HS-5 (cell line): ENCODE measurements around the gene PRR35.

Source experiments
- DNase-seq: peaks from one replicate; pipeline ENCODE4 v3.0.0-alpha.2; 2012; ENCODE audit warnings: low read depth

The PRR35 gene

GRCh38 chr16:560204-560700, at the start of gene PRR35:
PRR35 (plus strand) TSS chr16:560394; CDS start chr16:563295, 2,901 bp downstream.
- DNase-seq, result no peak

DNA sequence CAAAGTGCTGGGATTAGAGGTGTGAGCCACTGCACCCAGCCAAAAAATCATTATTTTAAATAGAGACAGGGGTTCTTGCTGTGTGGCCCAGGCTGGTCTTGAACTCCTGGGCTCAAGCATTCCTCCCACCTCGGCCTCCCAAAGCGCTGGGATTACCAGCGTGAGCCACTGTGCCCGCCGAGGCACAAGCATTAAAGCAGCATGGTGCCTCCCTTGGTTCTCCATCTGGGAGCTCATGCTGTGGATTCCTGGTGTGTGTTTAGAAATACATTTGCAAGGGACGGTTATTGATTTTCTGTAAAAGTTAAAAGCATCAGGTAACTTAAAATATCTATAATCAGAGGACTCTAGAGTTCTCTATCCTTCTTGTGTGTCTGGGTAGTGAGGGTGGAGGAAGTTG, 47.4 kb upstream of the PRR35 start:
- no peak for DNase-seq

DNA sequence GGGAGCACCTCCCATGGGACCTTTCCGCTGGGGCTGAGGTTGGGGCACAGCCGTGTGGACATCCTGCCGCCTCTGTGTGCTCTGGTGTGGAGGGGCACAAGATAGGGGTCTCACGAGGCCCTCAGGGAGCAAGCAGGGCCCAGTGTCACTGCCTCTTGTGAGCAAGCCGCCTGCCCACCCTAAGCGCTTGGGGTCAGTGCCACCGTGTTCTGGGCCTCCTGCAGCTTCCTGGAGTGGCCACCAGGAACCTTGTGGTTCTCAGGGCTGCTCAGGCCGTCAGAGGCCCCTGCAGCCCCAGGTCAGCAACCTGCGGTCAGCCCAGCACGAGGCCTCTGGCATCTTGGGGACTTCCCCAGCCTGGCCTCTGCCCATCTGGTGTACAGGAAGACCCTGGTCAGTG, 46.2 kb upstream of the PRR35 start:
- no peak for DNase-seq

DNA sequence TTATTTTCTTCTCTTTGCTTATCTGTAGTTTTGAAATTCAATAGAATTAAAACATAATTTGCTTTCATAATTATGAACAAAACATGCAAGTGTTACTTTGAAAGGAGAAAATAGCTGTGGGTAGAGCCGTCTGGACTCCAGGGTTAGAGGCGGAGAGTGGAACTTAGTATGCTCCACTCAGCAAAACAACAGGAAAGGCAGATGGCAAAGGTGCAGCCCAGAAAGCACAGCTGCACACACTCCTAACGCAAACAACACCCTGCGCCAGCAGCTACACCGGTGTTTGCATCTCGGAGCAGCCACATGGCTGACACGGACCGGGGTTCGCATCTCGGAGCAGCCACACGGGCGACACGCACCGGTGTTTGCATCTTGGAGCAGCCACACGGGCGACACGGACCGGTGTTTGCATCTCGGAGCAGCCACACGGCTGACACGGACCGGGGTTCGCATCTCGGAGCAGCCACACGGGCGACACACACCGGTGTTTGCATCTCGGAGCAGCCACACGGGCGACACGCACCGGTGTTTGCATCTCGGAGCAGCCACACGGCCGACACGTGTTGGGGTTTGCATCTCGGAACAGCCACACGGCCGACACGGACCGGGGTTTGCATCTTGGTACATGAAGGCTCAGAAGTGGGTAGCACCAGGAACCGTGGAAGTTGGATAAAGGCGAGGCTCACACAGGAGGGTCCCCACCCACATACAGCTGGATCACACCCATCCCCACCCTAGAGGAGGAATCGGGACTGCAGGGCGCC, 44.8 kb upstream of the PRR35 start:
- DNase-seq, result no peak

DNA sequence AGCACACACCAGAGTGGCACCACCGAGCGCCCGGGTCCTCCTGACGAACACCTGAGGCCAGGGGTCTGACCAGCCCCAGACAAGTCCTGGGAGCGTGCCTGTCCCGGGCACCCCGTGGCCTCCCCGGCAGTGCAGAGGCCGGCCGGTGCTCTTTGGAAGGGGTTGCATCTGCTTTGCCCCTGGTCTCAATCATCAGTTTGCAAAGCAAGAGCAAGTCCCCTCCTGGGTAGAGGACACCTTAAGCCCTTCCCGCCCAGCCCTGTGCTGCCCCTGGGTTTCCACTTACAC, 44.3 kb upstream of the PRR35 start:
- DNase-seq, result no peak

- DNase-seq, result no peak
Observed at GRCh38 chr16:516301-516700, 43.9 kb upstream of the PRR35 start.

GRCh38 chr16:518858-519257, 41.3 kb upstream of the PRR35 start:
- DNase-seq, result no peak

- no peak for DNase-seq
Observed at GRCh38 chr16:519425-519824, 40.8 kb upstream of the PRR35 start.

GRCh38 chr16:519841-520687, 40.1 kb upstream of the PRR35 start:
- no peak for DNase-seq

- no peak for DNase-seq
Observed at GRCh38 chr16:520847-521246, 39.3 kb upstream of the PRR35 start.

- no peak for DNase-seq
Observed at GRCh38 chr16:521381-522210, 38.6 kb upstream of the PRR35 start.

DNA sequence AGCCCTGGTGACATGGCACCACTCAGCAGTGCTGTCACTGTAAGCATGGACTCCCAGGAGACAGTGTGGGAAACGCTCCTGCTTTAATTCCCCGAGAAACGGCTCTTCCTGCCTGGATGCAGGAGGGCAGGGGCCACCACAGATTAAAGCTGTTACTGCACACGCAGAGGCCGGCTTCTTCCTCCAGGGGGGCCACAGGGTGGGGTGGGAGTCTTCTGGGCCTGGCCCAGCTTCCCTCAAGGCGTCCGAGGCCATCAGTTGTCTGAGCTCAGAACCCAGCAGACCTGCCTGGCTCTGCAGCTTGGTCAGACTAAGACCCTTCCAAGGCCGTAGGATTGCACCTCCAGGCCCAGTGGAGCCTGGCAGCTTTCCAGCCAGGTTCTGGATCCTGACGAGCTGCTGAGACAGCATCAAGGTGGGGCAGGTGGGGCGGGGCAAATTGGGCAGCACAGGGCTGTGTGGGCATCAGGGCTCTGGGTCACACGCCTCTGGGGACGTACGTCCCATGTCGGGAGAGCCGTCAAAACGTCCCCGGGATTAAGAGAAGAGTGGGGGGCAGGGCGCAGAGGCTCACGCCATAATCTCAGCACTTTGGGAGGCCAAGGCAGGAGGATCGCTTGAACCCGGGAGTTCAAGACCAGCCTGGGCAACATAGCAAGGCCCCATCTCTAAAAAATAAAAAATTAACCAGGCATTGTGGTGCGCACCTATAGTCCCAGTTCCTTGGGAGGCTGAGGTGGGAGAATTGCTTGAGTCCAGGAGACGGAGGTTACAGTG, 37.7 kb upstream of the PRR35 start:
- no peak for DNase-seq

DNA sequence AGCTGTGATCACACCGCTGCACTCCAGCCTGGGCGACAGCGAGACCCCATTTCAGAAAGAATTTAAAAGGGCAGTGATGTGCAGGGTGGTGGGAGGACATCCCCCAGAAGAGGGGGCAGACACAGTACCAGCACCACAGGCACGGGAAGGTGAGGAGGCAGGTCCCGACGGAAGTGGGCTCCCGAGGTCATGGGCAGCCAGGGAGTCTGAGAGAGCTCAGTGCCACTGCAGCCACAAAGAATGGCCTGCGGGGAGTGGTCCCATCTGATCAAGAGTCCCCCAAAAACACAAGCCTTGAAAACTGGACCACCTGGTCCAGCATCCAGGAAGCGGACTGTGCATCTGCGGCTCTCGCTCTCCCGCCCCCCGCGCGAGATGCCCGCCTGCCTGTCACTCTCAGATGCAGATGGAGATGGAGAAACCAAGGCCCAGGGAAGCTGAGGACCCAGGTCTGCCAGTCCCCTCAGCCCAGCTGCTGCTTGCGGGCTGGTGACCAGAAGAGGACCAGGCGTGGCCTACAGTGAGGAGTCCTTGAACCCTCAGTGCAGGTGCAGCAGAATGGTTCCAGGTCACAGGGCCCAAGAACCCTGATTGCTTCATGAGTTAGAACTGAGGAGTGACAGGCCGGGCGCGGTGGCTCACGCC, 37.0 kb upstream of the PRR35 start:
- DNase-seq, result no peak

- DNase-seq, result no peak
Observed at GRCh38 chr16:524274-525040, 35.7 kb upstream of the PRR35 start.

DNA sequence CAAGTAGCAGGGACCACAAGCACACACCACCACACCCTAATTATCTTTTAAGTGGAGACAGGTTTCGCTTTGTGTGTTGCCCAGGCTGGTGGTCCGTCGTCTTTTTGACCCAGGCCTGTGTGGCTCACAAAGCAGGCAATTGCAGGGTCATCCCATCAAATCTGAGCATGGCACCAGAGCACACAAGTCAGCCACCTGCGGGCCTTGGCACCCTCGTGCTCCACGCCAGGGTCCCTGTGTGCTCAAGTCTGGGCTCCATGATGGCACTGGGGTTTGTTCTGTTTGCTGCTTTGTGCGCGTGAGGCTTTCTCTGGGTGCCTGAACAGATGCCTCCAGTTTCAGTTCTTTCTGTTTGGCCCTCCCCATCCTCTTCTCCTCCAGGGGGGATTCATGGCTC, 35.1 kb upstream of the PRR35 start:
- DNase-seq, result no peak

GRCh38 chr16:525520-526180, 34.5 kb upstream of the PRR35 start:
- peak; percentile 77 for DNase-seq

GRCh38 chr16:526181-527014, 33.8 kb upstream of the PRR35 start:
- no peak for DNase-seq

DNA sequence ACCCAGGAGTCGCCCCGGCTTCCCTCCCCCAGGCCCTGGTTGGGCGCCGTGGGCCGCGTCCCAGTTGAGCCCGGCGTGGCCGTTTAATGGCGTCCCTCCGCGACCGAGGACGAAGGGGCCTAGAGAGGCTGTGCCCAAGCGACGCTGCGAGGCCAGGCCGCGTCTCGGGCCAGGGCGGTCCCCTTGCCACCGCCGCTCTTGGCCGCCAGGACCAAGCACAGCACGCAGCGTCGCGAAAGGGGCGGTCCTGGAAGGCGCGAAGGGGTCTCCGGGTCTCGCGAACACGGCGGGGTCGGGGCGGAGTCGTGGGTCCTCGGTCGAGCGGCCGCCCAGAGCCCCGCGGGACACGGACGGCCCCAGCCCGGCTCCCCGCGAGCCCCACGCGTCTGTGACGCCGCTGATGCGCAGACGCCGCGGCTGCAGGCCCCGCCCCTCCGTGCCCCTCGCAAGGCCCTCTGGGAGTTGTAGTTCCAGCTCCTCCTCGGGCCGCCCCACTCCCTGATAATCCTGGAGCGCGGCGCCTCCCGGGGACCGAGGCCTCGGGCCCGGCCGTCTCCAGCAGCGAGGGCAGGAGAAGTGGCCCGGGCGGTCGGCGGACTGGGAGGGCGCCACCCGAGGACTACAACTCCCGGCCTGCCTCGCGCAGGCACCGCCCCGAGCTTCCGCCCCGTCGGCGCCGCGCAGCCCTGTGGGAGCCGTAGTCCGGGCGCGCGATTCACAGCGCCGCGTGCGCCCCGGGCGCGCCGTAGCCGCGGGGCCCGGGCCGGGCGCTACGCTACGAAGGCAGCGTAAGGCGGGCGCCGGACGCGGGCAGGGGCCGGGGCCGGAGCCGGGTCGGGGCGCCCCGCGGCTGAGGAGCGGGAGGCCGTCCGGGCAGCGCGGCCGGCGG, 32.9 kb upstream of the PRR35 start, which contains the start of gene CAPN15:
Gene CAPN15 (plus strand): TSS at position 698 of the 889 bp plus-strand sequence. CDS start 19,127 bp downstream, outside the sequence.
- peak; percentile 36 for DNase-seq
